ENCODE data around the gene FBH1. TPM values are rescaled to one million over a fixed set of nuclear protein-coding genes. Genes with fewer than 3 reads are reported as not detected.

FBH1 gene
- total RNA-seq, 1 donor from 2014 or later, result 76.6 TPM

DNA sequence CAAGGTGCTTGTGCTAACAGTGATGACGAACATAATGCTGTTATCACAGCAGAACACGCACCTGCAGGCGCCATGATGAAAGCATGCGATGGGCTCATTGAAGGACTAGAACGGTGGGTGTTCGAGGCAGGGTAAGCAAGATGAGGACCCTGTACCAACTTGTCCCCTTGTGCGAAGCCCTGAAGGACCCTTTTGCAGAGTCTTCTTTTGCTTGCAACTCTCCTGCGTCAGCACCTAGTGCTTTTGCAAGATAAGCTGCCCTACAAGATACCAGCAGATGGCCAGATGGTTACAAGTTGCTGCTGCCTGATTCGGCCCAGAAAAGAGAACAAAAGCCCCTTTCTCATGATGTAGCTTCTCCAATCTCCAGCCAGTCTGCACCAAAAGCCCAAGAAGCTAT, 91.5 kb downstream of the FBH1 start:
- Mint-ChIP-seq H3K27ac (no peak overlapping the region), H3K4me1 (peaks cover 8% of the 10 kb centered on the region), H3K27me3 (ENCODE audit: low read depth) (peaks cover 62% of the 10 kb centered on the region), H3K36me3 (no peaks in the 10 kb centered on the region), H3K9me3 (no peaks in the 10 kb centered on the region), H3K4me3 (no peak overlapping the region)
- TF ChIP-seq CTCF (IDR thresholded peaks at IDR 0.05; ENCODE audit: unreplicated experiment), result no peak
- DNase-seq (ENCODE audit: low spot score in 2 of 2, unreplicated experiment in 2 of 2), result no peak

DNA sequence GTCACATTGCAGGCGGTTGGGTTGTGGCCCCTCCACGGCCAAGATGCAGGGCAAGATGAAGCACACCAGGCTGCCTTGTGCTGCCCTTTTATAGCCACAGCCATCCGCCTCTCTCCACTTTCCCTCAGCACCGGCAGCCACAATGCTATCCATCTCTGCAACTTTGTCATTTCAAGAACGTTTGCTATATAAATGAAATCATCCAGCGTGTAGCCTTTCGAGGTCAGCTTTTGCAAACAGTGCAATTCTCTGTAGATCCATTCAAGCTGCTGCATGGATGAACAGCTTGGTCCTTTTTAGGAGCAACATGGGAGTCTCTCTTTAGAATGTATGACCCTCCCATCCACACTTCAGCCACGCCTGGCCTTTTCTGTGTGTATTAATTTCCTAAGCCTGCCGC, 93.7 kb downstream of the FBH1 start:
- H3K4me1 Mint-ChIP-seq, result peaks cover 5% of the 10 kb centered on the region
- no peak overlapping the region for H3K4me3 Mint-ChIP-seq
- no peak overlapping the region for H3K27ac Mint-ChIP-seq
- no peak for DNase-seq (ENCODE audit: low spot score in 2 of 2, unreplicated experiment in 2 of 2)
- no peak for TF ChIP-seq CTCF (IDR thresholded peaks at IDR 0.05; ENCODE audit: unreplicated experiment)
- no peaks in the 10 kb centered on the region for H3K9me3 Mint-ChIP-seq
- H3K27me3 Mint-ChIP-seq (ENCODE audit: low read depth), result peaks cover 55% of the 10 kb centered on the region
- no peaks in the 10 kb centered on the region for H3K36me3 Mint-ChIP-seq

DNA sequence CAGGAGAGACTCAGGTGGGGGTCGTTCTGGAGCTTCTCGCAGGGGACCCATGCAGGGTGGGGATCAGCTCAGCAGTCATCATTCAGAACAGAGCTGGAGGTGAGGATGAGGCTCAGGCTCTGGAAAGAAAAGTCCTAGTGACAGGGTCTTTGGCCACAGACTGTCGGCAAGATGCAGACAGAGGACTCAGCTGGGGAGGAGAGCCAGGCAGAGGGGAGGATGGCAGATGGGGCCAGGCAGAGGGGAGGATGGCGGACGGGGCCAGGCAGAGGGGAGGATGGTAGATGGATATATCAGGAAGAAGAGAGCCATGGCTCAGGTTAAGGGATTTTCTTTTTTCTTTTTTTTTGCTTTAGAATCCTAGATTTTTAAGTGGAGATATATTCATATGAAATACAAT, 95.0 kb downstream of the FBH1 start:
- no peaks in the 10 kb centered on the region for H3K36me3 Mint-ChIP-seq
- no peak for TF ChIP-seq CTCF (IDR thresholded peaks at IDR 0.05; ENCODE audit: unreplicated experiment)
- H3K4me3 Mint-ChIP-seq, result no peak overlapping the region
- H3K4me1 Mint-ChIP-seq, result peaks cover 5% of the 10 kb centered on the region
- H3K27me3 Mint-ChIP-seq (ENCODE audit: low read depth), result peaks cover 49% of the 10 kb centered on the region
- DNase-seq (ENCODE audit: low spot score in 2 of 2, unreplicated experiment in 2 of 2), result no peak
- no peaks in the 10 kb centered on the region for H3K9me3 Mint-ChIP-seq
- no peak overlapping the region for H3K27ac Mint-ChIP-seq

Other genes starting within 250 kb of the FBH1 start
- 26.3 to 28.5 TPM (median 28.0 TPM) in 3 replicates for gene ASB13, start 223.6 kb upstream of the FBH1 start, total RNA-seq
- gene TASOR2, start 205.4 kb upstream of the FBH1 start, total RNA-seq, result 75.2 to 90.1 TPM (median 80.3 TPM) in 3 replicates
- gene GDI2, start 76.8 kb upstream of the FBH1 start, total RNA-seq, result 216 to 221 TPM (median 221 TPM) in 3 replicates
- 14.6 to 15.2 TPM (median 14.7 TPM) in 3 replicates for gene ANKRD16, start 350 bp upstream of the FBH1 start, total RNA-seq
- not detected in 3 replicates for gene IL15RA, start 87.3 kb downstream of the FBH1 start, total RNA-seq
- gene IL2RA, start 172.1 kb downstream of the FBH1 start, total RNA-seq, result not detected in 3 replicates
- 108 to 115 TPM (median 112 TPM) in 3 replicates for gene RBM17, start 198.8 kb downstream of the FBH1 start, total RNA-seq

Data from mesothelial cell of epicardium (in vitro differentiated cells).